ENCODE measurements around the gene TMEM108. TPM values are rescaled to one million over a fixed set of nuclear protein-coding genes. Genes with fewer than 3 reads are reported as not detected.

The TMEM108 gene
- total RNA-seq, 4 donors from 2014 or later = 0.21 to 1.5 TPM; not detected in 2

- Histone ChIP-seq H3K4me3 (no peak overlapping the region), H3K36me3 (no peaks in the 10 kb centered on the region), H3K9me3 (no peaks in the 10 kb centered on the region), H3K4me1 (no peaks in the 10 kb centered on the region), H3K27ac (no peak overlapping the region), H3K27me3 (no peaks in the 10 kb centered on the region)
- TF ChIP-seq POLR2A (IDR thresholded peaks at IDR 0.05) (no peak), EP300 (IDR thresholded peaks at IDR 0.05) (no peak), CTCF (IDR thresholded peaks at IDR 0.05) (no peak)
- no peak for DNase-seq (ENCODE audit: low spot score in 2 of 2)
- 39 to 50% methylated on average over 4 of the region's 4 CpGs for WGBS, 2 donors
Measured at GRCh38 chr3:133368371-133369067, 330.3 kb downstream of the TMEM108 start.

- Histone ChIP-seq H3K4me1 (no peaks in the 10 kb centered on the region), H3K9me3 (no peaks in the 10 kb centered on the region), H3K4me3 (no peak overlapping the region), H3K27ac (no peak overlapping the region), H3K27me3 (no peaks in the 10 kb centered on the region), H3K36me3 (no peaks in the 10 kb centered on the region)
- no peak for TF ChIP-seq POLR2A (IDR thresholded peaks at IDR 0.05)
- no peak for TF ChIP-seq EP300 (IDR thresholded peaks at IDR 0.05)
- no peak for TF ChIP-seq CTCF (IDR thresholded peaks at IDR 0.05)
- 70 to 74% methylated on average over 9 of the region's 9 CpGs for WGBS, 2 donors
- DNase-seq (ENCODE audit: low spot score in 2 of 2) = no peak
Measured at GRCh38 chr3:133369068-133369440, 330.9 kb downstream of the TMEM108 start.

GRCh38 chr3:133371181-133371580, 333.0 kb downstream of the TMEM108 start:
- H3K4me1 ChIP-seq = no peaks in the 10 kb centered on the region
- WGBS, 2 donors = 92 to 97% methylated on average over 2 of the region's 2 CpGs

GRCh38 chr3:133371676-133372075, 333.5 kb downstream of the TMEM108 start:
- no peak overlapping the region for H3K27ac ChIP-seq
- no peaks in the 10 kb centered on the region for H3K4me1 ChIP-seq
- TF ChIP-seq CTCF (IDR thresholded peaks at IDR 0.05) (no peak), POLR2A (IDR thresholded peaks at IDR 0.05) (no peak)
- no peaks in the 10 kb centered on the region for H3K9me3 ChIP-seq
- no peaks in the 10 kb centered on the region for H3K27me3 ChIP-seq
- H3K36me3 ChIP-seq = no peaks in the 10 kb centered on the region
- WGBS, 2 donors = 93 to 100% methylated on average over 1 of the region's 1 CpG
- no peak overlapping the region for H3K4me3 ChIP-seq
- no peak for DNase-seq (ENCODE audit: low spot score in 2 of 2)

More at GRCh38 chr3:133371181-133371580, 333.0 kb downstream of the TMEM108 start:
- Histone ChIP-seq H3K27ac (no peak overlapping the region), H3K27me3 (no peaks in the 10 kb centered on the region), H3K9me3 (no peaks in the 10 kb centered on the region), H3K36me3 (no peaks in the 10 kb centered on the region), H3K4me3 (no peak overlapping the region)
- DNase-seq (ENCODE audit: low spot score in 2 of 2) = no peak
- TF ChIP-seq CTCF (IDR thresholded peaks at IDR 0.05) (no peak), EP300 (IDR thresholded peaks at IDR 0.05) (no peak), POLR2A (IDR thresholded peaks at IDR 0.05) (no peak)

- 60 to 64% methylated on average over 4 of the region's 4 CpGs for WGBS, 2 donors
- no peak for TF ChIP-seq EP300 (IDR thresholded peaks at IDR 0.05)
- no peak for TF ChIP-seq POLR2A (IDR thresholded peaks at IDR 0.05)
- no peak for TF ChIP-seq CTCF (IDR thresholded peaks at IDR 0.05)
Measured at GRCh38 chr3:133374708-133375402, 336.7 kb downstream of the TMEM108 start.

More at GRCh38 chr3:133374708-133375402, 336.7 kb downstream of the TMEM108 start:
- no peak for DNase-seq (ENCODE audit: low spot score in 2 of 2)
- no peak overlapping the region for H3K4me3 ChIP-seq
- no peaks in the 10 kb centered on the region for H3K4me1 ChIP-seq
- no peaks in the 10 kb centered on the region for H3K9me3 ChIP-seq
- no peaks in the 10 kb centered on the region for H3K27me3 ChIP-seq
- no peaks in the 10 kb centered on the region for H3K36me3 ChIP-seq
- H3K27ac ChIP-seq = no peak overlapping the region
